ENCODE measurements around the gene PRR30.

- no peak for TF ChIP-seq CTCF (IDR thresholded peaks at IDR 0.05; ENCODE audit: extremely low read depth in 1 of 2, insufficient read depth in 1 of 2, low read depth in 1 of 2, low read length in 2 of 2)
- TF ChIP-seq GATA2 (IDR thresholded peaks at IDR 0.05; ENCODE audit: insufficient read depth, insufficient read length, low read depth, low read length), result no peak
- TF ChIP-seq POLR2AphosphoS5 (IDR thresholded peaks at IDR 0.05; ENCODE audit: insufficient read depth, low read depth, low read length), result no peak
Measured at GRCh38 chr2:27125104-27125503, 14.1 kb downstream of the PRR30 start.

Measured in endothelial cell of umbilical vein (primary cell).